ENCODE measurements around the gene ATPAF1.

The ATPAF1 gene

GRCh38 chr1:46587069-46587468 is 81.1 kb downstream of the ATPAF1 start:
- no peak overlapping the region for H3K4me3 ChIP-seq (ENCODE audit: low read length)
- no peak for TF ChIP-seq ZNF274 (IDR thresholded peaks at IDR 0.05; ENCODE audit: low read depth, low read length)

DNA sequence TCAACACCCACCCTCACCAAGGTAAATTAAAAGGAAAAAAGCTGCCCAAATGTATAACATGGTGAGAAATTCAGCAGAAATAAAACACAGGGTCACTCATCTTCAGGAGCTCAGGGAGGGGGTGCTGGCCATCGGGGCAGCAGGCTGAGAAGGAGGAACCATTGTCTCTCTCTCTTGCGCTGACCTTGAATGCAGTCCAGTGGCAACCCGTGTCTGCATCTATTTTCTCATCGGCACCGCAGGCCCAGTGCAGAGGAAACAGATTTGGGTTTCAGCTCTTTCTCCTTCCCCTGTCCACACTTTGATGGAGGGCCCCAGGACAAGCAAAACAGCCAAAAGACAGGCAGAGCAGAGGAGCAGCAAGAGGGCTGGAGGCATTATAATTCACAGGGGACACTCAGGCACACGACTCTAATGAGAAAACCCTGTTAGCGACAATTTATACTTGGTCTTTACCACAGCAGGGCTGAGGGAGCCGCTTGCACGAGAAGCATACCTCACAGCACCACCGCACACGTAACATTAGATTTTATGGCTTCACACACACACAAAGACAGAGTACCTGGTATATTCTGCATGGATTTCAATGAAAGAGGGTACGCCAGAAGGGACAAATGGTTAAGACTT is 82.7 kb downstream of the ATPAF1 start:
- no peak overlapping the region for H3K4me3 ChIP-seq (ENCODE audit: low read length)
- no peak for TF ChIP-seq ZNF274 (IDR thresholded peaks at IDR 0.05; ENCODE audit: low read depth, low read length)

DNA sequence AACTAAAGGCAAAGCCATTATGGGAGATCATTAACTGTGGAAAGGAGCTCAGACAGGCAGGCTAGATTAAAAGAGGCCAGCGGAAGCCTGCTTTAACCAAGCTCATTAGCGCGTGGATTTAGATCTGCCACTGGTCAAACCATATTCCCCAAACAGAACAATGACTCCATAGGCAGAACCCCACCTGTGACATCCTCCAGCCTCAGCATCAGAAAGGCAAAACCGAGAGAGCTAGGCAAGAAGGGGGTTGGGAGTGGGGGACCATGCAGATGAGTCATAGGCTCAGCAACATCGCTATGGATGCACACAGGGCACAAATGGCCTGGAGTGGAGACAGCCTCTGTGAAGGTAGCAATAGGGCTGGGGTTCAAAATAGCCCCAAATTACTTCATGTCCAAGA is 84.7 kb downstream of the ATPAF1 start:
- TF ChIP-seq ZNF274 (IDR thresholded peaks at IDR 0.05; ENCODE audit: low read depth, low read length), result no peak
- no peak overlapping the region for H3K4me3 ChIP-seq (ENCODE audit: low read length)

DNA sequence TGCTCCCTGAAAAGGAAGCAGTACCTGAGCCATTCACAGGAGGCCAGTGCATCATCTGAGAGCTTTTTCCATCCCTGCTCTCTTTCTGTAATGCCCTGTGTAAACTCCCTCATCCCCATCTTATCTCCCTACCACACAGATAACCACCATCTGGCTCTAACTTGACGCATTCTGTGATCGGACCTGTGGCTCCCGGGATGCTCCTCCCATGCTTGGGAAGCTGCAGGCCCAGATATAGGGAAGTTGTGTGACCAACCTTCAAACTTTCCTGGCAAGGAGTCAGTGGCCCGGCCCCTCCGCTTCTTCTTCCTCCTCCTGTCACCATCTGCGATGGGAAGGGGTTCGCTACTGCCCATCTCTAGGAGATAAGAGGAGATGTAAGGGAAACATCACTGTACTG is 85.2 kb downstream of the ATPAF1 start:
- TF ChIP-seq ZNF274 (IDR thresholded peaks at IDR 0.05; ENCODE audit: low read depth, low read length), result no peak
- no peak overlapping the region for H3K4me3 ChIP-seq (ENCODE audit: low read length)

All from GM08714 (cell line).